RWPE2 (cell line): Measurements from ENCODE around the gene SUCLG2.

Experiments used
- ATAC-seq: fragments of 200-7000 bp; cut with Tn5 transposase; 3 replicates; pipeline ENCODE4 v1.9.1; 2021; ENCODE audit warnings: low read depth
- DNase-seq: peaks from one replicate; pipeline ENCODE4 v3.0.0-alpha.2; 2020; ENCODE audit warnings: low spot score
- H3K27ac ChIP-seq: fragments of 450-650 bp; 2 replicates; pipeline ENCODE4 v1.5.1; 2017; ENCODE audit warnings: mild to moderate bottlenecking; ENCODE audit not compliant: poor library complexity, severe bottlenecking
- H3K27me3 ChIP-seq: fragments of 250-450 bp; sonication (Bioruptor Pico); 2 replicates; pipeline ENCODE4 v1.5.1; 2021; ENCODE audit warnings: mild to moderate bottlenecking, moderate library complexity; ENCODE audit not compliant: insufficient read depth, poor library complexity, severe bottlenecking
- H3K36me3 ChIP-seq: fragments of 250-450 bp; sonication (Bioruptor Pico); 2 replicates; pipeline ENCODE4 v1.5.1; 2020; ENCODE audit warnings: low read depth, mild to moderate bottlenecking, moderate library complexity
- H3K4me1 ChIP-seq: fragments of 250-450 bp; sonication (Bioruptor Pico); 2 replicates; pipeline ENCODE4 v1.5.1; 2021; ENCODE audit warnings: mild to moderate bottlenecking, moderate library complexity; ENCODE audit not compliant: insufficient read depth, poor library complexity, severe bottlenecking
- H3K4me3 ChIP-seq: fragments of 250-450 bp; sonication (Bioruptor Pico); 2 replicates; pipeline ENCODE4 v1.5.1; 2021; ENCODE audit warnings: mild to moderate bottlenecking, moderate library complexity; ENCODE audit not compliant: severe bottlenecking
- H3K9me3 ChIP-seq: fragments of 250-450 bp; sonication (Bioruptor Pico); 2 replicates; pipeline ENCODE4 v1.5.1; 2021; ENCODE audit warnings: mild to moderate bottlenecking, moderate library complexity; ENCODE audit not compliant: severe bottlenecking
- TF ChIP-seq, protein P1 (sequence below): fragments of 450-650 bp; IDR thresholded peaks from one replicate; pipeline ENCODE4 v1.5.1; 2017; ENCODE audit warnings: mild to moderate bottlenecking, moderate library complexity; ENCODE audit not compliant: poor library complexity, severe bottlenecking

Gene SUCLG2

DNA sequence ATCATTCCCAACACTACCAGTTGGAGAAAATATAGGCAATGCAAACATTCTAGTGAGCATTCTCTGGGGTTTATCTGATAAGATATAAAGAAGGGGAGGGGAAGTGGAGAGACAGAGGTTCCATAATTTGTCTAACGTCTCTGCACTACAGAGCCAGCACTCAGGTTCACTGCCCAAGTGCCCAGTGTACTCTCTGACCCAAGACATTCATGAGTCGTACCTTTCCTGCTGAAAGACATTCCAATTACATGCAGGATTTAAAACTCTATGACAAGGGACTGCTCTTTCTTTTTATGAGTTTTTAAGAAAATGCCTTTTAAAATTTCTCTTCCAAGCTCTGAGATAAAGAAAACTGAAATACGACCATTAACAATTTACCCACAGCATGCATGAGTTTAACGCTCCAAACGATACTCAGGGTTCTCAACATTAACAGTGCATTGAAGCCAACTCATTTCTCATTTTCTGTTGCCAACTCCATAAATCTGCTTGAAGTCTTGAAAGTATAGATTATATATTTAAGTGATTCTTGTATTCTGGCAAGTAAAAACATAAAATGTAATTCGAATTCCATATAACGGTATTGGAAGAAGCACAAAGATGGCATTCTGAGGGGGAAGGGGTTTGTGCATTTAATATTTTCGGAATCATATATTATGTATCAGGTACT, 193.4 kb downstream of the SUCLG2 start:
- DNase-seq (no peak), ATAC-seq (peak; percentile 57; the same call in 2 of the 3 replicates)
- TF ChIP-seq, protein P1, sequence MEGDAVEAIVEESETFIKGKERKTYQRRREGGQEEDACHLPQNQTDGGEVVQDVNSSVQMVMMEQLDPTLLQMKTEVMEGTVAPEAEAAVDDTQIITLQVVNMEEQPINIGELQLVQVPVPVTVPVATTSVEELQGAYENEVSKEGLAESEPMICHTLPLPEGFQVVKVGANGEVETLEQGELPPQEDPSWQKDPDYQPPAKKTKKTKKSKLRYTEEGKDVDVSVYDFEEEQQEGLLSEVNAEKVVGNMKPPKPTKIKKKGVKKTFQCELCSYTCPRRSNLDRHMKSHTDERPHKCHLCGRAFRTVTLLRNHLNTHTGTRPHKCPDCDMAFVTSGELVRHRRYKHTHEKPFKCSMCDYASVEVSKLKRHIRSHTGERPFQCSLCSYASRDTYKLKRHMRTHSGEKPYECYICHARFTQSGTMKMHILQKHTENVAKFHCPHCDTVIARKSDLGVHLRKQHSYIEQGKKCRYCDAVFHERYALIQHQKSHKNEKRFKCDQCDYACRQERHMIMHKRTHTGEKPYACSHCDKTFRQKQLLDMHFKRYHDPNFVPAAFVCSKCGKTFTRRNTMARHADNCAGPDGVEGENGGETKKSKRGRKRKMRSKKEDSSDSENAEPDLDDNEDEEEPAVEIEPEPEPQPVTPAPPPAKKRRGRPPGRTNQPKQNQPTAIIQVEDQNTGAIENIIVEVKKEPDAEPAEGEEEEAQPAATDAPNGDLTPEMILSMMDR, result no peak
- no peaks in the 10 kb centered on the region for H3K27me3 ChIP-seq
- H3K9me3 ChIP-seq, result no peaks in the 10 kb centered on the region
- no peaks in the 10 kb centered on the region for H3K36me3 ChIP-seq
- no peak overlapping the region for H3K4me3 ChIP-seq
- H3K27ac ChIP-seq, result peak overlapping the region; percentile 70
- peaks cover 7% of the 10 kb centered on the region for H3K4me1 ChIP-seq

DNA sequence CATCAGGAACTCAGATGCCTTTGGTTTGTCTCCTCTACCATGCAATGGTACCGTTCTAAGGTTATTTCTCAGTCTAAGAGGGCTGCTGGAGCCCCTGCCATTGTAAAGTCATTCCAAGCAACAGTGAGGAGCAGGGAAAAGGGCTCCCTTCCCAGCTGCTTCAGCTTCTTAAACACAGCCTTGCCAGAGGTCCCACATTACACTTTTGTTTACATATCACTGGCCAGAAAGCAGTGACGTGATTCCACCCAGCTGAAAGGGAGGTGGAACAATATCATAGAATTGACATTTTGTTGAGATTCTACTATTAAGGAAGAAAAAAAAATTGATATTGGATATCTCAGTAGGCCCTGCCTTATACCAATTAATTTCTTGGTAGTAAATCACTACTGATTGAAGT, 194.6 kb downstream of the SUCLG2 start:
- H3K9me3 ChIP-seq, result no peaks in the 10 kb centered on the region
- H3K27ac ChIP-seq, result no peak overlapping the region
- ATAC-seq (no peak), DNase-seq (no peak)
- H3K36me3 ChIP-seq, result no peaks in the 10 kb centered on the region
- no peak overlapping the region for H3K4me3 ChIP-seq
- peaks cover 7% of the 10 kb centered on the region for H3K4me1 ChIP-seq
- TF ChIP-seq, protein P1, result no peak
- H3K27me3 ChIP-seq, result no peaks in the 10 kb centered on the region

DNA sequence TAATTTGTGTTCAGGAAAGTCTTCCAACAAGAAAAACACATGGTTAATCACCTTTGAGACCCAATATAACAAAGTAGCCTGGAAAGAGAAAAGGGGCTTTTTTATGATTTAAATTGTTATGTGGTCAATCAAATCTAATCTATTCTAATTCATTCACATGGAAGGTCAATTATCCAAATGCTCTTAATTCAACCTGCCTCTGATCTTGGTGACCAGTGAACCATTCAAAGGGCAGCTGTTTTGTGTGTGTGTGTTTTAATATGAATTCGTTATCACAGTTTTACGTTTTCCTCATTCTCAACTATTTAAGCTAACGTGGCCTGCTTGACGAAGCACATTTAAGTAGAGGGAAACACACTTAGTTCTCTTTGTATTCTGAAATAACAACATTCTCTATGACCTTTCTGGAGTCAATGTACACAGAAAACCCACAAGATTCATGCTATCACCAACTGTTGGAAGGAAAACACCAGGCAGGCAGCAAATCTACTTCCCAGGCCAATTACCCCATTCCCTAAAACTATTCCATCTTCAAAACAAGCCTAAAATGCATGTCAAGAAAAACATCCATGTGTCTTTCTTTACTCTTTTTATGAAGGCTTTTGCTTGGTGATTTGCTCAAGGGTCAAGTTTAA, 195.4 kb downstream of the SUCLG2 start:
- Histone ChIP-seq H3K4me3 (no peak overlapping the region), H3K27ac (no peak overlapping the region), H3K9me3 (no peaks in the 10 kb centered on the region), H3K27me3 (no peaks in the 10 kb centered on the region), H3K36me3 (no peaks in the 10 kb centered on the region), H3K4me1 (peaks cover 7% of the 10 kb centered on the region)
- DNase-seq (no peak), ATAC-seq (no peak)
- TF ChIP-seq, protein P1, result no peak

DNA sequence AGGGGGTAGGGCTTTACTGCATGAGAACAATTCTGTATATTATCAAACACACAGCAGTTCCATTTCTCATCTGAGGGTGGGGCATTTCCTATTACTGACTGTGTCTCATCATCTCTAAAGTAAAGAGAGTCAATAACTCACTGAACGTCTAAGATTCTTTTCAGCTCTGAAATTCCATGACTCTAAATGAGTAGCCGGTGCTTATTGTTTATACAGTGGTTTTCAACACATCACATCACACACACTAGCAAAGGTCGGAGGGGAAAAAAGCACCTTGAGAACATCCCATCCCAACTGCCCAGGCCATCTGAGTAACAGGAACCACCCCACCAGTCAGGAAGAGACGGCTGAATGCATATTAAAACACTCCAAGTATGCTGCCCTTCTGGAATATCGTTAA, 196.0 kb downstream of the SUCLG2 start:
- no peak for ATAC-seq
- TF ChIP-seq, protein P1, result no peak

DNA sequence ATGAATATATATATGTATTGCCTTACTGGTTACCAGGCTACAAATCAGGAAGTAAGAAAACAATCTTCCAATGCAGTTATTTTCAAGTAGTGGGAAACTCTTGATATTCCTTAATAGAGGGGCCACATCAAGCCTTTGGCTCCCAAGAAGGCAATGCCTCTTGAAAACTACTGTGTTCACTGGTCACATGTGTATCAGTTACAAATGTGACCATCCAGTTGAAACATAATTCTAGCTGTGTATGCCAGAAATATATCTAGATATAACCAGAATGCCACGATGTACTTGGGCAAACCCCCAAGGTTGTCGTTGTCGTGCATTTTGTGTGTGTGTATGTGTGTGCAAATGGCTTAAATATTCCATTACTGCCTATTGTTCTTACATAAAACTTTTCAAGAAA, 200.8 kb downstream of the SUCLG2 start:
- TF ChIP-seq, protein P1, result no peak
- no peak overlapping the region for H3K4me3 ChIP-seq
- H3K27me3 ChIP-seq, result no peaks in the 10 kb centered on the region
- no peak overlapping the region for H3K27ac ChIP-seq
- no peak for ATAC-seq
- no peaks in the 10 kb centered on the region for H3K4me1 ChIP-seq
- no peak for DNase-seq
- H3K36me3 ChIP-seq, result no peaks in the 10 kb centered on the region
- no peaks in the 10 kb centered on the region for H3K9me3 ChIP-seq

More for the DNA sequence above, 196.0 kb downstream of the SUCLG2 start:
- H3K27ac ChIP-seq, result no peak overlapping the region
- no peaks in the 10 kb centered on the region for H3K9me3 ChIP-seq
- H3K36me3 ChIP-seq, result no peaks in the 10 kb centered on the region
- peaks cover 7% of the 10 kb centered on the region for H3K4me1 ChIP-seq
- H3K4me3 ChIP-seq, result no peak overlapping the region
- H3K27me3 ChIP-seq, result no peaks in the 10 kb centered on the region
- no peak for DNase-seq
